Upper lobe of right lung (tissue), 1 donor: ENCODE measurements around the gene FRK. TPM values are rescaled to one million over a fixed set of nuclear protein-coding genes. Genes with fewer than 3 reads are reported as not detected.
"Not testable (repeated sequence)": the region's sequence is repeated elsewhere in the genome, so short reads cannot be mapped to it uniquely, and the experiment has no call there.

Source experiments
- ATAC-seq: fragments of 200-7000 bp; cut with Tn5 transposase; one replicate; pipeline ENCODE4 v1.9.1; 2020; ENCODE audit warnings: mild to moderate bottlenecking, moderate library complexity
- DNase-seq: peaks from one replicate; pipeline ENCODE4 v3.0.0-alpha.2; 2020
- H3K27ac ChIP-seq: fragments of 200-600 bp; one replicate; pipeline ENCODE4 v1.8.0; 2022
- H3K27me3 ChIP-seq: fragments of 200-600 bp; one replicate; pipeline ENCODE4 v1.8.0; 2022; ENCODE audit warnings: mild to moderate bottlenecking
- H3K36me3 ChIP-seq: fragments of 200-600 bp; one replicate; pipeline ENCODE4 v1.8.0; 2022
- H3K4me1 ChIP-seq: fragments of 200-600 bp; one replicate; pipeline ENCODE4 v1.8.0; 2022
- H3K4me3 ChIP-seq: fragments of 200-600 bp; one replicate; pipeline ENCODE4 v1.8.0; 2022; ENCODE audit warnings: mild to moderate bottlenecking
- H3K9me3 ChIP-seq: fragments of 200-600 bp; one replicate; pipeline ENCODE4 v1.8.0; 2022
- CTCF ChIP-seq: fragments of 200-600 bp; IDR thresholded peaks from one replicate; pipeline ENCODE4 v1.8.0; 2022; ENCODE audit warnings: antibody characterized with exemption
- intact Hi-C: fragments of 100-400 bp; cut with DNase I; formaldehyde crosslinking; loops from one replicate; pipeline ENCODE4 v1.11.0; 2022
- total RNA-seq: library from RNA; stranded (reverse); fragmentation: NEBNext Ultra II Directional; extraction: Animal tissue kit (Norgen Biotek cat#: 25700); gene quantifications from one replicate; pipeline ENCODE4 v1.2.1, GENCODE V29; 2021
- donor health status: DM: no; HTN: yes; CAD: no; lungs with severe emphysema.

FRK gene
- total RNA-seq, 1 donor from 2014 or later = 7.2 TPM

- ATAC-seq (no peak), DNase-seq (no peak)
- no peaks in the 10 kb centered on the region for H3K27me3 ChIP-seq
- H3K36me3 ChIP-seq = no peaks in the 10 kb centered on the region
- H3K9me3 ChIP-seq = no peaks in the 10 kb centered on the region
- H3K27ac ChIP-seq = no peak overlapping the region
- H3K4me3 ChIP-seq = no peak overlapping the region
- no peaks in the 10 kb centered on the region for H3K4me1 ChIP-seq
- intact Hi-C loops = no loop called here
- TF ChIP-seq CTCF = no peak
These were observed 169.5 kb downstream of the FRK start for GRCh38 chr6:115891111-115891669.

- intact Hi-C loops = no loop called here
- no peak for TF ChIP-seq CTCF
- no peak for ATAC-seq
These were observed 170.5 kb downstream of the FRK start for GRCh38 chr6:115890238-115890637.

DNA sequence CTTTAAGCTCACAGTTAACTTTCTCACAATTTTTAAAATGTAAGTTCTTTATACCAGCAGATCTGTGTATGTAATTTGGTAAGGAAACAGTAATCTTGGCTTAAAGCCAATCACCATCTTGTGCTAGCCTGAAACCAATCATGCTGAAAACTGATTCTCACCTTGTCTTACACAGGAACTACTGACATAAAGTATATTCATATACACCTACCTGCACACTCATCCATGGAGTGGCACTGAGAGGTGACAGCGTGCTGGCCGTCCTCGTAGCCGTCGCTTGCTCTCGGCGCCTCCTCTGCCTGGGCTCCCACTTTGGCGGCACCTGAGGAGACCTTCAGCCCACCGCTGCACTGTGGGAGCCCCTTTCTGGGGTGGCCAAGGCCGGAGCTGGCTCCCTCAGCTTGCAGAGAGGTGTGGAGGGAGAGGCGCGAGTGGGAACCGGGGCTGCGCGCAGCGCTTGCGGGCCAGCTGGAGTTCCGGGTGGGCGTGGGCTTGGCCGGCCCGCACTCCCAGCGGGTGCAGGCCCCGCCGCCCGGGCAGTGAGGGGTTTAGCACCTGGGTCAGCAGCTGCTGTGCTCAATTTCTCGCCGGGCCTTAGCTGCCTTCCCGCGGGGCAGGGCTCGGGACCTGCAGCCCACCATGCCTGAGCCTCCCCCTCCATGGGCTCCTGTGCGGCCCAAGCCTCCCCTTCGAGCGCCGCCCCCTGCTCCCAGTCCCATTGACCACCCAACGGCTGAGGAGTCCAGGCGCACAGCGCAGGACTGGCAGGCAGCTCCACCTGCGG, 171.8 kb downstream of the FRK start:
- H3K27me3 ChIP-seq, H3K9me3 ChIP-seq, H3K36me3 ChIP-seq, intact Hi-C loops, H3K4me1 ChIP-seq, H3K27ac ChIP-seq, H3K4me3 ChIP-seq, ATAC-seq, DNase-seq: not testable (repeated sequence)

More at GRCh38 chr6:115890238-115890637, 170.5 kb downstream of the FRK start:
- H3K27me3 ChIP-seq = no peaks in the 10 kb centered on the region
- no peaks in the 10 kb centered on the region for H3K4me1 ChIP-seq
- H3K36me3 ChIP-seq = no peaks in the 10 kb centered on the region
- H3K9me3 ChIP-seq = no peaks in the 10 kb centered on the region
- no peak for DNase-seq
- H3K4me3 ChIP-seq = no peak overlapping the region
- no peak overlapping the region for H3K27ac ChIP-seq

DNA sequence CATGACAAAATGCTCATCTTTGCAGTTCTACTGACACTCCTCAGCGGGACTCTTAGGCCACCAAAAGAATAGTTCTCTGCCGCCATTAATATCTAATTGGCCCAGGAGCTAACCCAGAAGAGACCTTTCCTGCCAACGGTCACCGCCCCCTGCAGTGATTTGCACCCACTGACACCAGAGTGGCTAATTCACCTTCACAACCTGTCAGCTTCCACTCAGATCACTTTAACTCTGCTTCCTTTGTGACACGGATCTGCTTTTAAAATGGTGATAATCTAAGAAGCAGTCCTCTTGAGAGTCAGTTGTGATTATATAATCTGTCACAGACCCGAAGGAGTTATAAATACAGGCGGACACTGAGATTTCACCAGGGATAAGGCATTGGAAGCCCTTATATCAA, 172.8 kb downstream of the FRK start:
- no peak for TF ChIP-seq CTCF
- no peaks in the 10 kb centered on the region for H3K36me3 ChIP-seq
- H3K27me3 ChIP-seq = no peaks in the 10 kb centered on the region
- DNase-seq (no peak), ATAC-seq (no peak)
- H3K27ac ChIP-seq = no peak overlapping the region
- intact Hi-C loops = no loop called here
- no peaks in the 10 kb centered on the region for H3K4me1 ChIP-seq
- H3K9me3 ChIP-seq = no peaks in the 10 kb centered on the region
- H3K4me3 ChIP-seq = no peak overlapping the region

GRCh38 chr6:115885636-115886366, 174.9 kb downstream of the FRK start:
- H3K9me3 ChIP-seq = no peaks in the 10 kb centered on the region
- DNase-seq (no peak), ATAC-seq (no peak)
- no peaks in the 10 kb centered on the region for H3K36me3 ChIP-seq
- no peak overlapping the region for H3K27ac ChIP-seq
- no peak for TF ChIP-seq CTCF
- no peaks in the 10 kb centered on the region for H3K27me3 ChIP-seq
- intact Hi-C loops = no loop called here
- H3K4me3 ChIP-seq = no peak overlapping the region
- no peaks in the 10 kb centered on the region for H3K4me1 ChIP-seq

GRCh38 chr6:115882771-115883170, 177.9 kb downstream of the FRK start:
- no peak overlapping the region for H3K27ac ChIP-seq
- no peaks in the 10 kb centered on the region for H3K27me3 ChIP-seq
- H3K4me3 ChIP-seq = no peak overlapping the region
- no peaks in the 10 kb centered on the region for H3K4me1 ChIP-seq
- intact Hi-C loops = no loop called here
- no peak for TF ChIP-seq CTCF
- ATAC-seq (no peak), DNase-seq (no peak)
- no peaks in the 10 kb centered on the region for H3K9me3 ChIP-seq
- no peaks in the 10 kb centered on the region for H3K36me3 ChIP-seq
